Measurements from ENCODE around the gene INAFM1. TPM values are rescaled to one million over a fixed set of nuclear protein-coding genes. Genes with fewer than 3 reads are reported as not detected.

The INAFM1 gene
- polyA plus RNA-seq, 1 of the 3 experiments (the other 2 are of a cell fraction): 5.5 TPM

- no peak for TF ChIP-seq YY1 (IDR thresholded peaks at IDR 0.05; ENCODE audit: low read depth)
- peak; percentile 56 for TF ChIP-seq SMC3 (IDR thresholded peaks at IDR 0.05; ENCODE audit: low read depth, low read length)
- no peak for TF ChIP-seq EP300 (IDR thresholded peaks at IDR 0.05; ENCODE audit: borderline replicate concordance in 1 of 2, low read depth in 1 of 2, low read length in 1 of 2)
- TF ChIP-seq RFX5 (IDR thresholded peaks at IDR 0.05; ENCODE audit: low read length): no peak
- TF ChIP-seq CTCF (IDR thresholded peaks at IDR 0.05): peak; percentile 99
- TF ChIP-seq RXRA (IDR thresholded peaks at IDR 0.05; ENCODE audit: borderline replicate concordance, low read depth): no peak
- no peak for TF ChIP-seq FOXJ3 (CRISPR knock-in tag; IDR thresholded peaks at IDR 0.05)
- no peak for TF ChIP-seq TEAD4 (IDR thresholded peaks at IDR 0.05; ENCODE audit: borderline replicate concordance, insufficient read depth)
- peak; percentile 58; the same call in 1 of the 2 replicates for TF ChIP-seq MXI1 (IDR thresholded peaks at IDR 0.05; ENCODE audit: low read depth, low read length)
- TF ChIP-seq RAD21 (IDR thresholded peaks at IDR 0.05; ENCODE audit: low read length): peak; percentile 54
- no peak for TF ChIP-seq PBX3 (IDR thresholded peaks at IDR 0.05)
- peak; percentile 95 for TF ChIP-seq MAX (IDR thresholded peaks at IDR 0.05; ENCODE audit: low read depth)
- TF ChIP-seq REST (IDR thresholded peaks at IDR 0.05; ENCODE audit: low read depth, low read length): no peak
- no peak for TF ChIP-seq CHD2 (IDR thresholded peaks at IDR 0.05; ENCODE audit: low read length, partially characterized antibody)
- no peak for TF ChIP-seq ELF1 (IDR thresholded peaks at IDR 0.05)
- no peak for TF ChIP-seq EZH2phosphoT487 (IDR thresholded peaks at IDR 0.05; ENCODE audit: borderline replicate concordance, low read depth)
These were observed 30.6 kb downstream of the INAFM1 start (continued) for GRCh38 chr19:47305309-47305751.
